AG04449 (cell line): ENCODE results near the gene SYTL5.
"Not testable (repeated sequence)": the region's sequence is repeated elsewhere in the genome, so short reads cannot be mapped to it uniquely, and the experiment has no call there.

Experiments
- CTCF ChIA-PET: fragments of 350-600 bp; formaldehyde crosslinking; extraction: SDS; loops from one replicate; lab custom pipeline; 2021; ENCODE audit warnings: antibody characterized with exemption; lab: Yijun Ruan, JAX
- POLR2A ChIA-PET: fragments of 400-600, 350-600 bp; formaldehyde crosslinking; extraction: SDS; loops from one replicate; lab custom pipeline; 2020; ENCODE audit warnings: antibody characterized with exemption, inconsistent platforms; lab: Yijun Ruan, JAX
- DNase-seq: peaks from one replicate; pipeline ENCODE4 v3.0.0-alpha.2; 2010; ENCODE audit warnings: low read depth, low spot score
- H3K4me3 ChIP-seq: 2 replicates; pipeline ENCODE4 v1.5.1; 2011; ENCODE audit warnings: low read depth, mild to moderate bottlenecking, control low read depth, low read length
- TF ChIP-seq, protein P1 (sequence below): IDR thresholded peaks from one replicate; pipeline ENCODE4 v1.5.1; 2011; ENCODE audit warnings: mild to moderate bottlenecking, moderate library complexity, low read length, control low read depth, inconsistent platforms; ENCODE audit not compliant: insufficient read depth; ENCODE audit errors: missing control alignments

The SYTL5 gene

DNA sequence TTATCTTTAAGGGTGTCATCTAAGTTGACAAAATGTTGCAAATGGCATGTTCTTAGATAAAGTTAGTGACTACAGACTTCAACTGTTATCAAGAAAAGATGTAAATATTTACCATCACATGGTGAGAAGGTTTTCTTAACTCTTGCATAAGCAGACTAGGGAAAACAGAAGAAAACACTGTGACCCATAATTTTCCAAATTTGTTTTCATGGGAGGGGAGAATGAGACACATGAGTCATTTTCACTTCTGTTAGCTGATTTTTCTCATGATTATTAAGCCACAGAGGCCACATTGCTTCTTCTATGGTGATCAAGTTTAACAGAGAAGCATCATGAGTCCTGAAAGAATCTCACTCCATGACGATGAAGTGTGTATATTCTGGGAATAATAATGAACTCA lies 30.2 kb upstream of the SYTL5 start:
- no peak for DNase-seq
- TF ChIP-seq, protein P1, sequence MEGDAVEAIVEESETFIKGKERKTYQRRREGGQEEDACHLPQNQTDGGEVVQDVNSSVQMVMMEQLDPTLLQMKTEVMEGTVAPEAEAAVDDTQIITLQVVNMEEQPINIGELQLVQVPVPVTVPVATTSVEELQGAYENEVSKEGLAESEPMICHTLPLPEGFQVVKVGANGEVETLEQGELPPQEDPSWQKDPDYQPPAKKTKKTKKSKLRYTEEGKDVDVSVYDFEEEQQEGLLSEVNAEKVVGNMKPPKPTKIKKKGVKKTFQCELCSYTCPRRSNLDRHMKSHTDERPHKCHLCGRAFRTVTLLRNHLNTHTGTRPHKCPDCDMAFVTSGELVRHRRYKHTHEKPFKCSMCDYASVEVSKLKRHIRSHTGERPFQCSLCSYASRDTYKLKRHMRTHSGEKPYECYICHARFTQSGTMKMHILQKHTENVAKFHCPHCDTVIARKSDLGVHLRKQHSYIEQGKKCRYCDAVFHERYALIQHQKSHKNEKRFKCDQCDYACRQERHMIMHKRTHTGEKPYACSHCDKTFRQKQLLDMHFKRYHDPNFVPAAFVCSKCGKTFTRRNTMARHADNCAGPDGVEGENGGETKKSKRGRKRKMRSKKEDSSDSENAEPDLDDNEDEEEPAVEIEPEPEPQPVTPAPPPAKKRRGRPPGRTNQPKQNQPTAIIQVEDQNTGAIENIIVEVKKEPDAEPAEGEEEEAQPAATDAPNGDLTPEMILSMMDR, result no peak
- no peak overlapping the region for H3K4me3 ChIP-seq
- POLR2A ChIA-PET, result no interaction called here
- CTCF ChIA-PET, result no interaction called here

DNA sequence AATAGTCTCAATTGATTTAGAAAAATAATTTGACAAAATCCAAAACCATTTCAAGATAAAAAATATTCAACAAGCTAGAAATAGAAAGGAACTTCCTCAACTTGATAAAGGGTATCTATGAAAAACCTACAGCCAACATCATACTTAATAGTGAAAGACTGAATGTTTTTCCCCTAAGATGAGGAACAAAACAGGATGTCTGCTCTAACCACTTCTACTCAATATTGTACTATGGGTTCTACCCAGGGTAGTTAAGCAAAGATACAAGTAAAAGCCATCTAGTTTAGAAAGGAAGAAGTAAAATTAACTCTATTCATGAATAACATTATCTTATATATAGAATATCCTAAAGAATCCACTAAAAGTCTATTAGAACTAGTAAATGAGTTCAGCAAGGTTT lies 21.5 kb upstream of the SYTL5 start:
- CTCF ChIA-PET, result no interaction called here
- H3K4me3 ChIP-seq, result no peak overlapping the region
- TF ChIP-seq, protein P1, result no peak
- no peak for DNase-seq
- POLR2A ChIA-PET, result no interaction called here

DNA sequence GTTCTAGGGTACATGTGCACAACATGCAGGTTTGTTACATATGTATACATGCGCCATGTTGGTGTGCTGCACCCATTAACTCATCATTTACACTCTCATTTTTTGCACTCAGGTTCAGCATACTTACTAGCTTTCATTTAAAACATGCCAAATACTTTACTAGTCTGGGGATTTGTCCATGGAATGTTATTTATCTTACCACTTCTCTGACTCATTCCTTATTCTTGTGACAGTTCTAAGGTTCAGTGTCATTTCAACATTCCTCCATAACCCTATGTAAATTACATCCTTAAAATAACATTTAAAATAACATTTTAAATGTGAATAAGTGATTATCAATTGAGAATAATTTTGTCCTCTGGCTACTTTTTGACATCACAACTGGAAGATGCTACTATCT lies 19.5 kb upstream of the SYTL5 start:
- DNase-seq, result peak; percentile 10
- CTCF ChIA-PET, result no interaction called here
- H3K4me3 ChIP-seq, result no peak overlapping the region
- POLR2A ChIA-PET, result no interaction called here
- TF ChIP-seq, protein P1, result no peak

DNA sequence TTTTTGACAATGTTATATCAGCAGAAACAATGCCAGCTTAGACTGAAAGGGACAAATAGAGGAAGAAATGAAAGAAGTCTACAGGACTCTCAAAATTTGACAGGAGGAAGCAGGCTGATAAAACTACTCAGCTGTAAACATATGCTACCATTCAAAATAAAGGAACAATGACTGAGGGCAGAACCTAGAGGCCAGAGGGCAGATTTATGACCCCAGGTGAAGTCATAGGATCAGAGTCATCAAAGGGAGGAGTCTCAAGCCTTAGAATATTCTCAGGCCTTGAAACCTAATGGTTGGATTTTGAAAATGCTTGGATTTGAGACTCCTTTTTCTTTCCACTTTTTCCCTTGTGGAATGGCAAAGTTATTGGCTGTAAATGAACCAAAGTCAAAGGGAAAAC lies 17.0 kb upstream of the SYTL5 start:
- DNase-seq, result no peak
- ChIA-PET POLR2A (no interaction called here), CTCF (no interaction called here)
- no peak overlapping the region for H3K4me3 ChIP-seq
- TF ChIP-seq, protein P1, result no peak

DNA sequence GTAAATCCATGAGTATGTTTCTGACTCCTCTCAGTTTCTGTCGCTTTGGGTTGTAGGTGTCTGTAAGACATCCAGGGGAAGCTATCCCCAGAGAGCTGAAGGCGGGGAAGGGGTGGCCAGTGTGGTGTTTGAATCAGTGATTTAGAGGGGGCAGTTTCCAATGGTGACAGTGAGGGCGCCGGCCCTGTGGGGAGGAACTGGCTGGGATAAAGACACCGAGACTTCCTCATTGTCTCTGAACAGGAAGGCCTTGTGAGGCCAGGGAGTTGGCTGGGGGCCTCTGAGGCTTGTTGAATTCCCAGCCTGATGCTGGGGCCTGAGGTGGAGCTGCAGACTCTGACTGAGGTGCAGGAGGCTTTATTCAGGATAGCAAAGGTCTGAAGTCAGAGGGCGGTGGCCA lies 15.1 kb upstream of the SYTL5 start:
- DNase-seq, CTCF ChIA-PET, H3K4me3 ChIP-seq, POLR2A ChIA-PET: not testable (repeated sequence)

DNA sequence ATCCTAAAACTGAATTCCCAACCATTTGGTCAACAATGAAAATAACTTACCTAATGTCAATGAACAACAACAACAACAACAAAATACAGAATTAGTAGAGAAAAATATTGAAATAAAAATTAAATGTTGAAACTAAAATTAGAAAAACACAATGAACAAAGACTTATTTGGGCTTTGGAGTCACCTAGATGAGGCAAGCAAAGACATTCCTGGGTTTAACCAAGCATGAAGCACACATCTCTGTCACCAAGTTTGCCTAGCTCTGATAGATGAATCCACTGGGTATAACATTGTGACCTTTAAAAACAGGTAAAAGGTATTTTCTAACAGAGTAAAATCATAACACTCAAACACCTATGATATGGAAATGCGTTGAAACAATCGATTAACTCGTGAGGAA lies 13.2 kb upstream of the SYTL5 start:
- no peak overlapping the region for H3K4me3 ChIP-seq
- ChIA-PET POLR2A (no interaction called here), CTCF (no interaction called here)
- DNase-seq, result no peak
- TF ChIP-seq, protein P1, result no peak

DNA sequence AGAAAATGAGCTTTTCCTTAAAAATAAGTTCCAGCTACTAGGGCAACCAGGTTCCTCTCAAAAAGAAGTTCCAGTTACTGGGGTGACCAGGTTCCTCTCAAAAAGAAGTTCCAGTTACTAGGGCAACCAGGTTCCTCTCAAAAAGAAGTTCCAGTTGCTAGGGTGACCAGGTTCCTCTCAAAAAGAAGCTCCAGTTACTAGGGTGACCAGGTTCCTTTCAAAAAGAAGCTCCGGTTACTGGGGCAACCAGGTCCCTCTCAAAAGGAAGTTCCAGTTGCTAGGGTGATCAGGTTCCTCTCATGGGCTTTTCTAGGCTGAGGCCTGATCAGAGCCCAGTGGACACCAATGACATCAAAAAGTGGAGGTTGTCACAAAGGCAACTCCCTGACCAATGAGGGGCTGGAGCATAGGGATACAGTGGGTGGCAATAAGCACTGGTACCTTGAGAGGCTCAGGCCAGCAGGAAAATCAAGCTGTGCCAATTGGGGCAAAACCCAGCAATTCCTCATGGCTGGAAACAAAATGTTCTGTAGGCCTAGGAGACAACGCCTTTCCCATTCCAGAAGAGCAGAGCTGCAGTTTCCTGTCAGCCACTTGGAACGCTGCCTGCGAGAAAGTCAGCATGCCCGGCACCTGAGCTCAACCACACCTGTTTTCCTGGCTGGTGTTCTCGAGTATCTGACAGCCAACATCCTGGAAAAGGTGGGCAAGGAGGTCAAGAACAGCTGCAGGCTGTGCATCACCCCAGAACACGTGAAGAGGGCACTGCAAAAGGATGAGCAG lies 12.3 kb upstream of the SYTL5 start:
- no peak for DNase-seq
- TF ChIP-seq, protein P1, result no peak
- CTCF ChIA-PET, result no interaction called here
- no peak overlapping the region for H3K4me3 ChIP-seq
- POLR2A ChIA-PET, result no interaction called here
